GM12878 (cell line): ENCODE data around the gene OR51A7. TPM values are rescaled to one million over a fixed set of nuclear protein-coding genes. Genes with fewer than 3 reads are reported as not detected.

ENCODE experiments used
- ATAC-seq: fragments of 200-7000 bp; cut with Tn5 transposase; 3 replicates; pipeline ENCODE4 v1.9.1; 2020; ENCODE audit warnings: mild to moderate bottlenecking, moderate library complexity
- BruUV-seq: library from RNA; stranded (reverse); fragments of 400-500 nt; replicated peaks from 2 replicates; lab custom pipeline; 2021; lab: Mats Ljungman, UMichigan
- CTCF ChIA-PET: fragments of 300-600 bp; sonication (Branson Sonifier 250); formaldehyde crosslinking; extraction: SDS; loops from one replicate; lab custom pipeline; 2021; ENCODE audit warnings: inconsistent platforms; lab: Yijun Ruan, JAX
- POLR2A ChIA-PET: fragments of 350-600 bp; formaldehyde crosslinking; extraction: SDS; loops from one replicate; lab custom pipeline; 2021; ENCODE audit warnings: inconsistent platforms; lab: Charles Lee
- RAD21 ChIA-PET: fragments of 300-600 bp; sonication (Branson Sonifier 250); formaldehyde crosslinking; loops from one replicate; lab custom pipeline; 2023; ENCODE audit warnings: antibody characterized with exemption; ENCODE audit not compliant: unreplicated experiment; lab: Charles Lee
- SMC1A ChIA-PET: fragments of 300-600 bp; sonication (Branson Sonifier 250); formaldehyde crosslinking; loops from one replicate; lab custom pipeline; 2023; ENCODE audit not compliant: unreplicated experiment, uncharacterized antibody; lab: Charles Lee
- DNase-seq: peaks from one replicate; pipeline ENCODE4 v3.0.0-alpha.2; 2011; ENCODE audit warnings: low read depth, low spot score
- FAIRE-seq: peaks from 3 replicates; lab custom pipeline; 2011; peaks lifted over from hg19 to GRCh38; lab: Jason Lieb, UNC
- H2AFZ ChIP-seq: 2 replicates; pipeline ENCODE4 v1.6.0; 2011; ENCODE audit warnings: low read depth, low read length, control low read depth; ENCODE audit not compliant: control insufficient read depth
- H3K27ac ChIP-seq: 2 replicates; pipeline ENCODE4 v1.5.1; 2011; ENCODE audit warnings: control low read depth; ENCODE audit not compliant: control insufficient read depth, insufficient read depth
- H3K27me3 ChIP-seq, 2 experiments: replicated peaks in 1 of 2; 2 replicates each; pipeline versions ENCODE4 v1.6.0 to v1.6.1; 2011; ENCODE audit warnings: low read length in 1 of 2; ENCODE audit not compliant: control insufficient read depth in 2 of 2, insufficient read depth in 2 of 2
- H3K36me3 ChIP-seq, 2 experiments: 2 replicates each; pipeline ENCODE4 v1.5.1; 2011; ENCODE audit warnings: low read length in 1 of 2; ENCODE audit not compliant: control insufficient read depth in 2 of 2, insufficient read depth in 2 of 2
- H3K4me1 ChIP-seq: 2 replicates; pipeline ENCODE4 v1.6.1; 2011; ENCODE audit warnings: mild to moderate bottlenecking, low read length, moderate library complexity, mixed read lengths; ENCODE audit not compliant: control insufficient read depth, insufficient read depth
- H3K4me2 ChIP-seq: 2 replicates; pipeline ENCODE4 v1.6.0; 2011; ENCODE audit warnings: control low read depth; ENCODE audit not compliant: control insufficient read depth, insufficient read depth
- H3K4me3 ChIP-seq: fragments of 200-600 bp; sonication (generic); 2 replicates; pipeline ENCODE4 v1.5.1; 2016
- H3K79me2 ChIP-seq: 2 replicates; pipeline ENCODE4 v1.6.0; 2011; ENCODE audit warnings: low read length; ENCODE audit not compliant: control insufficient read depth, insufficient read depth
- H3K9ac ChIP-seq: 2 replicates; pipeline ENCODE4 v1.8.0; 2011; ENCODE audit warnings: low read length, control low read depth, mixed read lengths; ENCODE audit not compliant: control insufficient read depth, insufficient read depth
- H3K9me3 ChIP-seq: replicated peaks from 3 replicates; pipeline ENCODE4 v1.5.1; 2011; ENCODE audit warnings: mild to moderate bottlenecking, low read length; ENCODE audit not compliant: control insufficient read depth, insufficient read depth
- H4K20me1 ChIP-seq: 2 replicates; pipeline ENCODE4 v1.6.0; 2011; ENCODE audit not compliant: control insufficient read depth, insufficient read depth
- E2F8 ChIP-seq: fragments of 450-650 bp; IDR thresholded peaks from 2 replicates; pipeline ENCODE4 v1.6.1; 2018; ENCODE audit warnings: mild to moderate bottlenecking, low read depth, moderate library complexity; ENCODE audit not compliant: partially characterized antibody
- HDAC6 ChIP-seq: fragments of 200-600 bp; sonication (generic); IDR thresholded peaks from one replicate; pipeline ENCODE4 v1.8.0; 2017; ENCODE audit warnings: antibody characterized with exemption; ENCODE audit not compliant: unreplicated experiment
- IRF4 ChIP-seq: IDR thresholded peaks from 2 replicates; pipeline ENCODE4 v1.6.1; 2011; ENCODE audit warnings: low read depth, low read length
- NFXL1 ChIP-seq: fragments of 450-650 bp; IDR thresholded peaks from 2 replicates; pipeline ENCODE4 v1.6.1; 2017; ENCODE audit warnings: antibody characterized with exemption, mild to moderate bottlenecking, borderline replicate concordance
- NR2F1 ChIP-seq: fragments of 450-650 bp; conservative IDR thresholded peaks from 2 replicates; pipeline ENCODE4 v1.6.1; 2017; ENCODE audit warnings: mild to moderate bottlenecking
- RFX5 ChIP-seq: IDR thresholded peaks from 2 replicates; pipeline ENCODE4 v1.6.1; 2011; ENCODE audit warnings: low read depth, low read length, improper control_type of control experiment
- SMARCA5 ChIP-seq: fragments of 450-650 bp; IDR thresholded peaks from 2 replicates; pipeline ENCODE4 v1.6.1; 2017; ENCODE audit warnings: mild to moderate bottlenecking
- WGBS: methylation state at CpG from one replicate; pipeline ENCODE4 v1.1.6; 2016; ENCODE audit warnings: low lambda C conversion rate; ENCODE audit not compliant: insufficient replicate concordance, insufficient coverage; ENCODE audit errors: missing lambda C conversion rate; 5-methylcytosine and 5-hydroxymethylcytosine counted together
- in situ Hi-C: fragments of 300-500 bp; cut with MboI; formaldehyde crosslinking; loops from 9 replicates; pipeline ENCODE4 v1.14.3; 2018; ENCODE audit warnings: mixed read lengths
- intact Hi-C: fragments of 100-400 bp; cut with micrococcal nuclease; formaldehyde crosslinking; loops from one replicate; pipeline ENCODE4 v1.14.2; 2022; ENCODE audit not compliant: unreplicated experiment
- polyA plus RNA-seq, 11 experiments: library from polyadenylated mRNA; depleted of rRNA in 4 of 11; unstranded in 6 of 11; stranded (reverse) in 5 of 11; fragments of >200 nt; fragmentation: Nextera tagmentation in 4 of 11; fragmentation: Illumina TruSeq in 1 of 11; extraction: Ambion mirVana in 4 of 11; extraction: Trizol in 1 of 11; gene quantifications; 1 replicate in 1 of 11; 2 replicates in 10 of 11; pipeline versions ENCODE4 v1.2.1 to v1.2.3, GENCODE V29; 2011 to 2016; ENCODE audit warnings: inconsistent platforms in 2 of 11, missing spikeins in 2 of 11, low read depth in 1 of 11
- total RNA-seq, 4 experiments: library from RNA; depleted of rRNA in 3 of 4; stranded (reverse); fragments of >200 nt in 3 of 4; fragmentation: Illumina TruSeq in 1 of 4; extraction: Trizol in 1 of 4; gene quantifications; 2 replicates each; pipeline versions ENCODE4 v1.2.1 to v1.2.3, GENCODE V29; 2013 to 2021
- TF ChIP-seq, protein P1 (sequence below): IDR thresholded peaks from 2 replicates; pipeline ENCODE4 v1.6.1; 2011; ENCODE audit warnings: borderline replicate concordance, low read depth, mild to moderate bottlenecking, moderate library complexity, mixed read lengths, low read length; ENCODE audit not compliant: insufficient read depth; ENCODE audit errors: extremely low read length
- TF ChIP-seq, protein P2 (sequence below): fragments of 450-650 bp; IDR thresholded peaks from 2 replicates; pipeline ENCODE4 v1.6.1; 2016; ENCODE audit warnings: mild to moderate bottlenecking

The OR51A7 gene
- total and polyA plus RNA-seq, 10 of the 15 experiments (the other 5 are each of a cell fraction or from before 2014, with no cell fraction given): not detected

DNA sequence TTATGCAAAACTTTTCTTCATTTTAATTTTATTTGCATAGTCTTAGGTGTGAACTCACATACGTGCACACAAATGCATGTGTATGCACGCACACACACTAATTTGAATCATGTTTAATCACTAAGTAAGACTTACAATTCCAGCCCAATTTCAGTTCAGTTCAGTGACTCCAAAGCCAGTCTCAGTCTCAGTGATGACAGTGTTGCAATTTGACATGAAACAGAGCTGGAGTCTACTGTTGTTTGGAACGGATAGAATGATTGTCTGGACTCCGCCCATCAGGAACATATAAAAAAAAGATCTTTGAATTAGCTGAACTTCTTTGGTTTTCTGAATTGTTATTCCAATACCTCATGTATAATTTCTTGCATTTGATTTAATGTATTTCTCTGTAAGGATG, 39.7 kb upstream of the OR51A7 start:
- Histone ChIP-seq H3K27me3 (no peaks in the 10 kb centered on the region), H3K4me3 (no peak overlapping the region), H3K79me2 (no peaks in the 10 kb centered on the region), H4K20me1 (no peaks in the 10 kb centered on the region), H3K4me1 (no peaks in the 10 kb centered on the region), H2AFZ (no peak overlapping the region), H3K9me3 (no peaks in the 10 kb centered on the region; the same call in 2 of the 3 replicates), H3K27ac (no peak overlapping the region), H3K36me3 (no peaks in the 10 kb centered on the region), H3K4me2 (no peak overlapping the region), H3K9ac (no peak overlapping the region)
- no peak for FAIRE-seq
- BruUV-seq: no TSS peak
- CTCF ChIA-PET: interaction anchor here (1.1 kb wide), 1 partner anchor 39 kb away, joined by 3 read pairs; no protein-coding TSS in a partner anchor
- SMC1A ChIA-PET: no interaction called here
- ATAC-seq: no peak
- POLR2A ChIA-PET: no interaction called here
- WGBS: 69% methylated on average over 4 of the region's 4 CpGs
- intact Hi-C loops (no loop called here), in situ Hi-C loops (no loop called here)
- no peak for DNase-seq
- RAD21 ChIA-PET: no interaction called here
- TF ChIP-seq SMARCA5 (no peak), NFXL1 (no peak), E2F8 (no peak), RFX5 (no peak), IRF4 (no peak), HDAC6 (no peak), NR2F1 (no peak)
- TF ChIP-seq, protein P1, sequence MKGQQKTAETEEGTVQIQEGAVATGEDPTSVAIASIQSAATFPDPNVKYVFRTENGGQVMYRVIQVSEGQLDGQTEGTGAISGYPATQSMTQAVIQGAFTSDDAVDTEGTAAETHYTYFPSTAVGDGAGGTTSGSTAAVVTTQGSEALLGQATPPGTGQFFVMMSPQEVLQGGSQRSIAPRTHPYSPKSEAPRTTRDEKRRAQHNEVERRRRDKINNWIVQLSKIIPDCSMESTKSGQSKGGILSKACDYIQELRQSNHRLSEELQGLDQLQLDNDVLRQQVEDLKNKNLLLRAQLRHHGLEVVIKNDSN: no peak
- TF ChIP-seq, protein P2, sequence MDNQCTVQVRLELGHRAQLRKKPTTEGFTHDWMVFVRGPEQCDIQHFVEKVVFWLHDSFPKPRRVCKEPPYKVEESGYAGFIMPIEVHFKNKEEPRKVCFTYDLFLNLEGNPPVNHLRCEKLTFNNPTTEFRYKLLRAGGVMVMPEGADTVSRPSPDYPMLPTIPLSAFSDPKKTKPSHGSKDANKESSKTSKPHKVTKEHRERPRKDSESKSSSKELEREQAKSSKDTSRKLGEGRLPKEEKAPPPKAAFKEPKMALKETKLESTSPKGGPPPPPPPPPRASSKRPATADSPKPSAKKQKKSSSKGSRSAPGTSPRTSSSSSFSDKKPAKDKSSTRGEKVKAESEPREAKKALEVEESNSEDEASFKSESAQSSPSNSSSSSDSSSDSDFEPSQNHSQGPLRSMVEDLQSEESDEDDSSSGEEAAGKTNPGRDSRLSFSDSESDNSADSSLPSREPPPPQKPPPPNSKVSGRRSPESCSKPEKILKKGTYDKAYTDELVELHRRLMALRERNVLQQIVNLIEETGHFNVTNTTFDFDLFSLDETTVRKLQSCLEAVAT: no peak
